OCI-LY3 (cell line): ENCODE measurements around the gene TMEM169.

ENCODE experiments used
- H2AFZ ChIP-seq: fragments of 200-600, 300-600 bp; shearing (Covaris generic); 2 replicates; pipeline ENCODE4 v1.6.0; 2014; ENCODE audit warnings: antibody characterized with exemption, low read depth, low read length
- H3K27ac ChIP-seq: fragments of 200-600, 300-600 bp; sonication (generic); 2 replicates; pipeline ENCODE4 v1.5.1; 2014; ENCODE audit warnings: mild to moderate bottlenecking, low read length, moderate library complexity, mixed read lengths
- H3K27me3 ChIP-seq: fragments of 200-600, 300-600 bp; sonication (generic); 2 replicates; pipeline ENCODE4 v1.6.1; 2014; ENCODE audit warnings: low read depth, low read length, mixed read lengths
- H3K36me3 ChIP-seq: fragments of 200-600, 300-600 bp; sonication (generic); replicated peaks from 2 replicates; pipeline ENCODE3; 2014; ENCODE audit warnings: low read depth, low read length, mixed read lengths
- H3K4me1 ChIP-seq: fragments of 300-600, 200-600 bp; sonication (generic); 2 replicates; pipeline ENCODE4 v1.6.1; 2014; ENCODE audit warnings: low read length, mixed read lengths
- H3K4me2 ChIP-seq: fragments of 200-600, 300-600 bp; sonication (generic); 2 replicates; pipeline ENCODE4 v1.6.1; 2014; ENCODE audit warnings: low read length, mixed read lengths
- H3K4me3 ChIP-seq: fragments of 300-600, 200-600 bp; sonication (generic); 2 replicates; pipeline ENCODE4 v1.5.1; 2014; ENCODE audit warnings: antibody characterized with exemption, mild to moderate bottlenecking, low read length, moderate library complexity
- H3K79me2 ChIP-seq: fragments of 300-600, 200-600 bp; shearing (Covaris generic); 2 replicates; pipeline ENCODE4 v1.6.1; 2014; ENCODE audit warnings: mild to moderate bottlenecking, low read length, mixed read lengths
- H3K9ac ChIP-seq: fragments of 300-600, 200-600 bp; shearing (Covaris generic); 2 replicates; pipeline ENCODE4 v1.6.0; 2014; ENCODE audit warnings: mild to moderate bottlenecking, low read length, moderate library complexity
- H3K9me3 ChIP-seq: fragments of 200-600, 300-600 bp; shearing (Covaris generic); 2 replicates; pipeline ENCODE4 v1.6.1; 2014; ENCODE audit warnings: low read length, mixed read lengths; ENCODE audit not compliant: insufficient read depth
- H4K20me1 ChIP-seq: fragments of 200-600, 300-600 bp; sonication (generic); 2 replicates; pipeline ENCODE4 v1.6.1; 2016; ENCODE audit warnings: low read length, mixed read lengths; ENCODE audit not compliant: insufficient read depth
- CTCF ChIP-seq: fragments of 200-600, 300-600 bp; sonication (generic); IDR thresholded peaks from 2 replicates; pipeline ENCODE4 v1.5.1; 2014; ENCODE audit warnings: antibody characterized with exemption, low read length, low read depth
- EZH2phosphoT487 ChIP-seq: fragments of 200-600 bp; shearing (Covaris generic); IDR thresholded peaks from 2 replicates; pipeline ENCODE4 v1.6.1; 2018; ENCODE audit warnings: antibody characterized with exemption, mixed run types, low read depth

TMEM169 gene

GRCh38 chr2:216081487-216082116, at the start of gene TMEM169, which contains the start of gene PECR:
TMEM169 (plus strand) TSS chr2:216081919; CDS start chr2:216095964, 14,045 bp downstream.
PECR (minus strand) TSS chr2:216081809; CDS start chr2:216081741, 68 bp downstream.
- Histone ChIP-seq H3K79me2 (no peaks in the 10 kb centered on the region), H3K27ac (no peak within 1 kb of the TSS), H3K9ac (peak within 1 kb of the TSS; percentile 72), H3K27me3 (no peaks in the 10 kb centered on the region), H4K20me1 (no peaks in the 10 kb centered on the region), H3K36me3 (no peaks in the 10 kb centered on the region), H2AFZ (peak within 1 kb of the TSS; percentile 71), H3K4me1 (peaks cover 17% of the 10 kb centered on the region; the same call in 1 of the 2 replicates), H3K4me2 (peak within 1 kb of the TSS; percentile 79), H3K9me3 (no peaks in the 10 kb centered on the region), H3K4me3 (peak within 1 kb of the TSS; percentile 82)
- TF ChIP-seq CTCF (no peak), EZH2phosphoT487 (no peak)

- Histone ChIP-seq H3K4me1 (peaks cover 56% of the 10 kb centered on the region), H3K79me2 (no peaks in the 10 kb centered on the region), H3K4me3 (peak overlapping the region; percentile 67), H3K36me3 (peaks cover 4% of the 10 kb centered on the region), H3K4me2 (peak overlapping the region; percentile 70), H4K20me1 (no peaks in the 10 kb centered on the region), H3K27ac (peak overlapping the region; percentile 99), H2AFZ (no peak overlapping the region), H3K27me3 (no peaks in the 10 kb centered on the region), H3K9me3 (no peaks in the 10 kb centered on the region), H3K9ac (peak overlapping the region; percentile 80)
- TF ChIP-seq EZH2phosphoT487, result no peak
Observed at GRCh38 chr2:216031960-216032689, 49.6 kb upstream of the TMEM169 start.

GRCh38 chr2:216033403-216033802, 48.3 kb upstream of the TMEM169 start:
- no peaks in the 10 kb centered on the region for H3K79me2 ChIP-seq
- peaks cover 4% of the 10 kb centered on the region for H3K36me3 ChIP-seq
- peak overlapping the region; percentile 70 for H3K4me2 ChIP-seq
- H3K27me3 ChIP-seq, result no peaks in the 10 kb centered on the region
- H3K9me3 ChIP-seq, result no peaks in the 10 kb centered on the region
- H3K4me3 ChIP-seq, result peak overlapping the region; percentile 67
- peak overlapping the region; percentile 99 for H3K27ac ChIP-seq
- no peaks in the 10 kb centered on the region for H4K20me1 ChIP-seq
- no peak for TF ChIP-seq EZH2phosphoT487
- no peak for TF ChIP-seq CTCF
- peaks cover 56% of the 10 kb centered on the region for H3K4me1 ChIP-seq
- no peak overlapping the region for H2AFZ ChIP-seq
- peak overlapping the region; percentile 80 for H3K9ac ChIP-seq

GRCh38 chr2:216034065-216034464, 47.7 kb upstream of the TMEM169 start:
- Histone ChIP-seq H3K27ac (peak overlapping the region; percentile 99), H3K27me3 (no peaks in the 10 kb centered on the region), H3K9ac (peak overlapping the region; percentile 80), H3K9me3 (no peaks in the 10 kb centered on the region), H3K4me3 (peak overlapping the region; percentile 67), H3K4me1 (peaks cover 56% of the 10 kb centered on the region), H3K79me2 (no peaks in the 10 kb centered on the region), H2AFZ (no peak overlapping the region), H3K4me2 (peak overlapping the region; percentile 70), H4K20me1 (no peaks in the 10 kb centered on the region), H3K36me3 (peaks cover 4% of the 10 kb centered on the region)
- TF ChIP-seq CTCF (peak; percentile 75), EZH2phosphoT487 (no peak)
